K562 (cell line): Measurements from ENCODE around the gene KRTAP4-11. TPM values are rescaled to one million over a fixed set of nuclear protein-coding genes. Genes with fewer than 3 reads are reported as not detected.

Experiments
- ATAC-seq: fragments of 200-7000 bp; cut with Tn5 transposase; 3 replicates; pipeline ENCODE4 v1.9.1; 2020; ENCODE audit warnings: moderate library complexity
- BruUV-seq: library from RNA; stranded (reverse); fragments of 400-500 nt; replicated peaks from 2 replicates; lab custom pipeline; 2021; lab: Mats Ljungman, UMichigan
- CTCF ChIA-PET: fragments of 300-600 bp; formaldehyde crosslinking; extraction: SDS; loops from one replicate; lab custom pipeline; 2021; ENCODE audit warnings: low intra/inter-chr PET ratio; lab: Yijun Ruan, JAX
- POLR2A ChIA-PET: fragments of 300-600, 350-650 bp; sonication (Branson Sonifier 250); formaldehyde crosslinking; extraction: SDS; loops from one replicate; lab custom pipeline; 2021; ENCODE audit warnings: antibody characterized with exemption, inconsistent platforms; lab: Yijun Ruan, JAX
- DNase-seq, 4 experiments: peaks; one replicate each; pipeline versions ENCODE4 v3.0.0 to v3.0.0-alpha.2; 2011 to 2018; ENCODE audit warnings: low spot score in 3 of 4, mixed read lengths in 3 of 4; ENCODE audit errors: extremely low read depth in 1 of 4
- FAIRE-seq: peaks from 2 replicates; lab custom pipeline; 2011; peaks lifted over from hg19 to GRCh38; lab: Jason Lieb, UNC
- H2AFZ ChIP-seq: 2 replicates; pipeline ENCODE4 v1.6.0; 2011; ENCODE audit warnings: low read depth, low read length, control low read depth, inconsistent platforms
- H3K27ac ChIP-seq: fragments of 200-600 bp; 3 replicates; pipeline ENCODE4 v1.8.0; 2011; ENCODE audit warnings: low read depth, mild to moderate bottlenecking, control low read depth, inconsistent platforms, low read length, moderate library complexity, mixed read lengths; ENCODE audit errors: extremely low read depth
- H3K27me3 ChIP-seq, 2 experiments: fragments of 300-600 bp in 1 of 2; 2 replicates in 1 of 2; 3 replicates in 1 of 2; pipeline versions ENCODE4 v1.6.0 to v1.8.0; 2011; ENCODE audit warnings: inconsistent platforms in 2 of 2, low read length in 2 of 2, mild to moderate bottlenecking in 1 of 2, mixed read lengths in 1 of 2, moderate library complexity in 1 of 2; ENCODE audit not compliant: control insufficient read depth in 2 of 2, insufficient read depth in 2 of 2
- H3K36me3 ChIP-seq: fragments of 300-600 bp; 3 replicates; pipeline ENCODE4 v1.8.0; 2011; ENCODE audit warnings: mild to moderate bottlenecking, low read length, inconsistent platforms; ENCODE audit not compliant: control insufficient read depth, insufficient read depth
- H3K4me1 ChIP-seq, 2 experiments: fragments of 200-600 bp in 1 of 2; replicated peaks in 1 of 2; 2 replicates in 1 of 2; 3 replicates in 1 of 2; pipeline versions ENCODE4 v1.5.1 to v1.8.0; 2011; ENCODE audit warnings: inconsistent platforms in 2 of 2, low read length in 2 of 2, mild to moderate bottlenecking in 1 of 2, mixed read lengths in 1 of 2, moderate library complexity in 1 of 2; ENCODE audit not compliant: control insufficient read depth in 2 of 2, insufficient read depth in 2 of 2
- H3K4me2 ChIP-seq: 2 replicates; pipeline ENCODE4 v1.6.1; 2011; ENCODE audit warnings: low read length, control low read depth, inconsistent platforms, mixed read lengths; ENCODE audit not compliant: insufficient read depth
- H3K4me3 ChIP-seq: fragments of 200-600 bp; sonication (generic), shearing (Covaris generic); 2 replicates; pipeline ENCODE4 v1.5.1; 2016; ENCODE audit warnings: control low read depth, inconsistent platforms
- H3K79me2 ChIP-seq: fragments of 200-600 bp; 3 replicates; pipeline ENCODE4 v1.8.0; 2011; ENCODE audit warnings: low read length, inconsistent platforms; ENCODE audit not compliant: control insufficient read depth, insufficient read depth
- H3K9ac ChIP-seq, 2 experiments: 2 replicates each; pipeline versions ENCODE4 v1.6.0 to v1.6.1; 2011; ENCODE audit warnings: low read depth in 2 of 2, low read length in 2 of 2, control low read depth in 1 of 2, inconsistent platforms in 1 of 2, mild to moderate bottlenecking in 1 of 2, mixed read lengths in 1 of 2; ENCODE audit not compliant: insufficient read depth in 1 of 2
- H3K9me1 ChIP-seq: one replicate; pipeline ENCODE4 v1.6.0; 2011; ENCODE audit warnings: inconsistent platforms, mild to moderate bottlenecking, low read length, moderate library complexity; ENCODE audit not compliant: control insufficient read depth, insufficient read depth
- H3K9me3 ChIP-seq: replicated peaks from 2 replicates; pipeline ENCODE4 v1.5.1; 2011; ENCODE audit warnings: low read depth, low read length, inconsistent platforms; ENCODE audit not compliant: control insufficient read depth, insufficient read depth
- H4K20me1 ChIP-seq: replicated peaks from 2 replicates; pipeline ENCODE4 v1.6.1; 2011; ENCODE audit warnings: low read length, inconsistent platforms, mixed read lengths; ENCODE audit not compliant: control insufficient read depth, insufficient read depth
- CHD1 ChIP-seq: fragments of 200-600 bp; sonication (generic); IDR thresholded peaks from one replicate; pipeline ENCODE4 v1.6.1; 2012; ENCODE audit warnings: mild to moderate bottlenecking, moderate library complexity, low read length, inconsistent platforms
- SMARCB1 ChIP-seq: IDR thresholded peaks from 2 replicates; pipeline ENCODE4 v1.6.1; 2011; ENCODE audit warnings: improper control_type of control experiment, low read depth; ENCODE audit not compliant: insufficient read length
- SMARCC2 ChIP-seq: fragments of 450-650 bp; IDR thresholded peaks from 2 replicates; pipeline ENCODE4 v1.6.1; 2017; ENCODE audit warnings: antibody characterized with exemption, moderate library complexity, mild to moderate bottlenecking, low read depth
- ZNF133 ChIP-seq: fragments of 250-450 bp; sonication (Bioruptor Pico); IDR thresholded peaks from 2 replicates; pipeline ENCODE4 v1.4.0; 2020; ENCODE audit warnings: mild to moderate bottlenecking
- ZNF175 ChIP-seq: fragments of 200-800 bp; sonication (Bioruptor generic); IDR thresholded peaks from 2 replicates; pipeline ENCODE4 v1.6.1; 2016; ENCODE audit warnings: low read depth, mild to moderate bottlenecking, missing genetic modification characterization, missing compliant biosample characterization
- ZNF316 ChIP-seq: fragments of 450-650 bp; IDR thresholded peaks from 2 replicates; pipeline ENCODE4 v1.6.1; 2016
- ZNF583 ChIP-seq: fragments of 250-450 bp; sonication (Bioruptor Pico); IDR thresholded peaks from 2 replicates; pipeline ENCODE4 v1.4.0; 2020
- ZNF77 ChIP-seq: fragments of 250-450 bp; sonication (Bioruptor Pico); IDR thresholded peaks from 2 replicates; pipeline ENCODE4 v1.5.0; 2020
- ZNF79 ChIP-seq: fragments of 250-450 bp; sonication (Bioruptor Pico); IDR thresholded peaks from 2 replicates; pipeline ENCODE4 v1.4.0; 2020; ENCODE audit warnings: low read depth, mild to moderate bottlenecking, moderate library complexity
- WGBS: fragments of 100-300 bp; shearing (Covaris generic); methylation state at CpG from one replicate; pipeline ENCODE4 v1.1.6; 2016; ENCODE audit warnings: low coverage, mixed read lengths; ENCODE audit not compliant: insufficient coverage; ENCODE audit errors: missing lambda C conversion rate; 5-methylcytosine and 5-hydroxymethylcytosine counted together
- in situ Hi-C: fragments of 300-500 bp; cut with MboI; formaldehyde crosslinking; loops from 4 replicates; pipeline ENCODE4 v1.15.0; 2018; ENCODE audit warnings: inconsistent platforms, mixed read lengths
- intact Hi-C: fragments of 100-400 bp; cut with micrococcal nuclease; formaldehyde crosslinking; loops from 2 replicates; pipeline ENCODE4 v1.14.2; 2022
- polyA plus RNA-seq, 8 experiments: library from polyadenylated mRNA; depleted of rRNA in 4 of 8; stranded (reverse) in 5 of 8; unstranded in 3 of 8; fragments of >200 nt; fragmentation: Nextera tagmentation in 2 of 8; fragmentation: Illumina TruSeq in 1 of 8; extraction: Ambion mirVana in 2 of 8; extraction: Trizol in 1 of 8; gene quantifications; 2 replicates each; pipeline versions ENCODE4 v1.2.1 to v1.2.3, GENCODE V29; 2011 to 2014; ENCODE audit warnings: inconsistent platforms in 1 of 8, missing spikeins in 1 of 8
- total RNA-seq, 7 experiments: library from RNA; depleted of rRNA in 6 of 7; stranded (reverse); fragments of >200 nt in 6 of 7; fragmentation: Illumina TruSeq in 2 of 7; extraction: Trizol in 2 of 7; gene quantifications; 2 replicates each; pipeline versions ENCODE4 v1.2.1 to v1.2.3, GENCODE V29; 2011 to 2021; ENCODE audit warnings: low replicate concordance in 1 of 7
- TF ChIP-seq, protein P1 (sequence below): sonication (generic); formaldehyde crosslinking; IDR thresholded peaks from 2 replicates; pipeline ENCODE4 v1.8.0; 2022; ENCODE audit warnings: mild to moderate bottlenecking, missing genetic modification reagents
- TF ChIP-seq, protein P2 (sequence below): fragments of 250-450 bp; sonication (Bioruptor Pico); IDR thresholded peaks from 2 replicates; pipeline ENCODE4 v1.5.1; 2021; ENCODE audit warnings: mild to moderate bottlenecking
- TF ChIP-seq, protein P3 (sequence below): fragments of 150-350 bp; conservative IDR thresholded peaks from 2 replicates; pipeline ENCODE4 v1.6.1; 2014; ENCODE audit warnings: low read length
- TF ChIP-seq, protein P4 (sequence below): IDR thresholded peaks from 3 replicates; pipeline ENCODE4 v1.6.1; 2011; ENCODE audit warnings: borderline replicate concordance, mild to moderate bottlenecking, moderate library complexity; ENCODE audit not compliant: insufficient read length; ENCODE audit errors: extremely low read depth

Gene KRTAP4-11
- total and polyA plus RNA-seq, 9 of the 15 experiments (the other 6 are each of a cell fraction or from before 2014, with no cell fraction given) = not detected

DNA sequence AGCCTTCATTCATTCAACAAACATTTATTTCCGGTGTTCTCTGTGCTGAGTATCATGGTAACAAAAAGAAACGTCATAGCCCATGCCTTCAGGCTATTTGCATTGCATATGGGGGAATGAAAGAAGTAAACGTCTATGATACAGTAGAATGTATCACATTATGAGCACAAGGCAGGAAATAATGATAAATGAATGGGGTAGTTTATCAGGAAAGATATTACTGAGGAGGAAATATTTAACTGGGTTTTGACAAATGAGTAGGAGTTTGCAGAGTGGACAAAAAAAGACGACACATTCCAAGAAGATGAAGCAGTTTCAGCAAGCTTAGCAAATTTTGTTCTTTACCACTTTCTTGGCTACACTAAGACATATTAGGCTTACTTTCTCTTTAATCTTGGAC, 35.5 kb downstream of the KRTAP4-11 start:
- WGBS = 0% methylated on average over 4 of the region's 4 CpGs
- Histone ChIP-seq H3K4me3 (no peak overlapping the region), H3K36me3 (no peaks in the 10 kb centered on the region), H3K9me3 (no peaks in the 10 kb centered on the region), H3K4me2 (no peak overlapping the region), H3K27ac (no peak overlapping the region), H3K27me3 (no peaks in the 10 kb centered on the region), H4K20me1 (no peaks in the 10 kb centered on the region), H2AFZ (no peak overlapping the region), H3K9me1 (no peaks in the 10 kb centered on the region), H3K4me1 (no peaks in the 10 kb centered on the region), H3K9ac (no peak overlapping the region), H3K79me2 (no peaks in the 10 kb centered on the region)
- intact Hi-C loops (no loop called here), in situ Hi-C loops (no loop called here)
- no TSS peak for BruUV-seq
- no peak for DNase-seq
- ATAC-seq = no peak
- ChIA-PET CTCF (no interaction called here), POLR2A (no interaction called here)
- no peak for FAIRE-seq
- TF ChIP-seq, protein P1, sequence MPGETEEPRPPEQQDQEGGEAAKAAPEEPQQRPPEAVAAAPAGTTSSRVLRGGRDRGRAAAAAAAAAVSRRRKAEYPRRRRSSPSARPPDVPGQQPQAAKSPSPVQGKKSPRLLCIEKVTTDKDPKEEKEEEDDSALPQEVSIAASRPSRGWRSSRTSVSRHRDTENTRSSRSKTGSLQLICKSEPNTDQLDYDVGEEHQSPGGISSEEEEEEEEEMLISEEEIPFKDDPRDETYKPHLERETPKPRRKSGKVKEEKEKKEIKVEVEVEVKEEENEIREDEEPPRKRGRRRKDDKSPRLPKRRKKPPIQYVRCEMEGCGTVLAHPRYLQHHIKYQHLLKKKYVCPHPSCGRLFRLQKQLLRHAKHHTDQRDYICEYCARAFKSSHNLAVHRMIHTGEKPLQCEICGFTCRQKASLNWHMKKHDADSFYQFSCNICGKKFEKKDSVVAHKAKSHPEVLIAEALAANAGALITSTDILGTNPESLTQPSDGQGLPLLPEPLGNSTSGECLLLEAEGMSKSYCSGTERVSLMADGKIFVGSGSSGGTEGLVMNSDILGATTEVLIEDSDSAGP (CRISPR knock-in tag) = no peak
- TF ChIP-seq CHD1 (no peak), ZNF133 (CRISPR knock-in tag) (no peak), SMARCB1 (no peak), ZNF77 (CRISPR knock-in tag) (no peak), ZNF583 (CRISPR knock-in tag) (no peak), ZNF316 (no peak), ZNF79 (CRISPR knock-in tag) (no peak), ZNF175 (CRISPR knock-in tag) (no peak), SMARCC2 (no peak)
- TF ChIP-seq, protein P2, sequence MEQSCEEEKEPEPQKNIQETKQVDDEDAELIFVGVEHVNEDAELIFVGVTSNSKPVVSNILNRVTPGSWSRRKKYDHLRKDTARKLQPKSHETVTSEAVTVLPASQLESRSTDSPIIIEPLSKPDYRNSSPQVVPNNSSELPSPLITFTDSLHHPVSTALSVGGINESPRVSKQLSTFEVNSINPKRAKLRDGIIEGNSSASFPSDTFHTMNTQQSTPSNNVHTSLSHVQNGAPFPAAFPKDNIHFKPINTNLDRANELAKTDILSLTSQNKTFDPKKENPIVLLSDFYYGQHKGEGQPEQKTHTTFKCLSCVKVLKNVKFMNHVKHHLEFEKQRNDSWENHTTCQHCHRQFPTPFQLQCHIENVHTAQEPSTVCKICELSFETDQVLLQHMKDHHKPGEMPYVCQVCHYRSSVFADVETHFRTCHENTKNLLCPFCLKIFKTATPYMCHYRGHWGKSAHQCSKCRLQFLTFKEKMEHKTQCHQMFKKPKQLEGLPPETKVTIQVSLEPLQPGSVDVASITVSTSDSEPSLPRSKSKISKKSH (CRISPR knock-in tag) = no peak
- TF ChIP-seq, protein P3, sequence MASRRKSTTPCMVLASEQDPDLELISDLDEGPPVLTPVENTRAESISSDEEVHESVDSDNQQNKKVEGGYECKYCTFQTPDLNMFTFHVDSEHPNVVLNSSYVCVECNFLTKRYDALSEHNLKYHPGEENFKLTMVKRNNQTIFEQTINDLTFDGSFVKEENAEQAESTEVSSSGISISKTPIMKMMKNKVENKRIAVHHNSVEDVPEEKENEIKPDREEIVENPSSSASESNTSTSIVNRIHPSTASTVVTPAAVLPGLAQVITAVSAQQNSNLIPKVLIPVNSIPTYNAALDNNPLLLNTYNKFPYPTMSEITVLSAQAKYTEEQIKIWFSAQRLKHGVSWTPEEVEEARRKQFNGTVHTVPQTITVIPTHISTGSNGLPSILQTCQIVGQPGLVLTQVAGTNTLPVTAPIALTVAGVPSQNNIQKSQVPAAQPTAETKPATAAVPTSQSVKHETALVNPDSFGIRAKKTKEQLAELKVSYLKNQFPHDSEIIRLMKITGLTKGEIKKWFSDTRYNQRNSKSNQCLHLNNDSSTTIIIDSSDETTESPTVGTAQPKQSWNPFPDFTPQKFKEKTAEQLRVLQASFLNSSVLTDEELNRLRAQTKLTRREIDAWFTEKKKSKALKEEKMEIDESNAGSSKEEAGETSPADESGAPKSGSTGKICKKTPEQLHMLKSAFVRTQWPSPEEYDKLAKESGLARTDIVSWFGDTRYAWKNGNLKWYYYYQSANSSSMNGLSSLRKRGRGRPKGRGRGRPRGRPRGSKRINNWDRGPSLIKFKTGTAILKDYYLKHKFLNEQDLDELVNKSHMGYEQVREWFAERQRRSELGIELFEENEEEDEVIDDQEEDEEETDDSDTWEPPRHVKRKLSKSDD = no peak
- TF ChIP-seq, protein P4, sequence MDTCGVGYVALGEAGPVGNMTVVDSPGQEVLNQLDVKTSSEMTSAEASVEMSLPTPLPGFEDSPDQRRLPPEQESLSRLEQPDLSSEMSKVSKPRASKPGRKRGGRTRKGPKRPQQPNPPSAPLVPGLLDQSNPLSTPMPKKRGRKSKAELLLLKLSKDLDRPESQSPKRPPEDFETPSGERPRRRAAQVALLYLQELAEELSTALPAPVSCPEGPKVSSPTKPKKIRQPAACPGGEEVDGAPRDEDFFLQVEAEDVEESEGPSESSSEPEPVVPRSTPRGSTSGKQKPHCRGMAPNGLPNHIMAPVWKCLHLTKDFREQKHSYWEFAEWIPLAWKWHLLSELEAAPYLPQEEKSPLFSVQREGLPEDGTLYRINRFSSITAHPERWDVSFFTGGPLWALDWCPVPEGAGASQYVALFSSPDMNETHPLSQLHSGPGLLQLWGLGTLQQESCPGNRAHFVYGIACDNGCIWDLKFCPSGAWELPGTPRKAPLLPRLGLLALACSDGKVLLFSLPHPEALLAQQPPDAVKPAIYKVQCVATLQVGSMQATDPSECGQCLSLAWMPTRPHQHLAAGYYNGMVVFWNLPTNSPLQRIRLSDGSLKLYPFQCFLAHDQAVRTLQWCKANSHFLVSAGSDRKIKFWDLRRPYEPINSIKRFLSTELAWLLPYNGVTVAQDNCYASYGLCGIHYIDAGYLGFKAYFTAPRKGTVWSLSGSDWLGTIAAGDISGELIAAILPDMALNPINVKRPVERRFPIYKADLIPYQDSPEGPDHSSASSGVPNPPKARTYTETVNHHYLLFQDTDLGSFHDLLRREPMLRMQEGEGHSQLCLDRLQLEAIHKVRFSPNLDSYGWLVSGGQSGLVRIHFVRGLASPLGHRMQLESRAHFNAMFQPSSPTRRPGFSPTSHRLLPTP = no peak
